Nephron progenitor cell (in vitro differentiated cells): ENCODE measurements around the gene STON1.
A peak's percentile ranks its signal among the peaks of the same experiment; 100 is the strongest.
"Not testable (repeated sequence)": the region's sequence is repeated elsewhere in the genome, so short reads cannot be mapped to it uniquely, and the experiment has no call there.

Experiments used
- DNase-seq: peaks from one replicate; pipeline ENCODE4 v3.0.0; 2021
- H3K27ac Mint-ChIP-seq: 2 replicates; pipeline ENCODE4 v1.8.0; 2021; ENCODE audit warnings: mild to moderate bottlenecking, moderate library complexity, mixed read lengths
- H3K27me3 Mint-ChIP-seq: 2 replicates; pipeline ENCODE4 v1.8.0; 2021; ENCODE audit warnings: mild to moderate bottlenecking, low read depth, mixed read lengths; ENCODE audit not compliant: poor library complexity
- H3K36me3 Mint-ChIP-seq: 2 replicates; pipeline ENCODE4 v1.8.0; 2021; ENCODE audit warnings: low read depth, mixed read lengths
- H3K4me1 Mint-ChIP-seq: 2 replicates; pipeline ENCODE4 v1.8.0; 2021; ENCODE audit warnings: mixed read lengths
- H3K4me3 Mint-ChIP-seq: 2 replicates; pipeline ENCODE4 v1.8.0; 2021; ENCODE audit warnings: mild to moderate bottlenecking, moderate library complexity, mixed read lengths
- H3K9me3 Mint-ChIP-seq: 2 replicates; pipeline ENCODE4 v1.8.0; 2021; ENCODE audit warnings: mild to moderate bottlenecking, moderate library complexity, mixed read lengths
- CTCF ChIP-seq: fragments of 200-600 bp; sonication (generic); IDR thresholded peaks from 2 replicates; pipeline ENCODE4 v1.5.0; 2021; ENCODE audit warnings: antibody characterized with exemption

Gene STON1

GRCh38 chr2:48590017-48590416 lies 60.1 kb downstream of the STON1 start:
- no peak overlapping the region for H3K27ac Mint-ChIP-seq
- TF ChIP-seq CTCF = no peak
- H3K4me3 Mint-ChIP-seq = no peak overlapping the region
- no peaks in the 10 kb centered on the region for H3K27me3 Mint-ChIP-seq
- H3K9me3 Mint-ChIP-seq = peaks cover 2% of the 10 kb centered on the region
- no peak for DNase-seq
- peaks cover 20% of the 10 kb centered on the region for H3K4me1 Mint-ChIP-seq
- peaks cover 35% of the 10 kb centered on the region for H3K36me3 Mint-ChIP-seq

DNA sequence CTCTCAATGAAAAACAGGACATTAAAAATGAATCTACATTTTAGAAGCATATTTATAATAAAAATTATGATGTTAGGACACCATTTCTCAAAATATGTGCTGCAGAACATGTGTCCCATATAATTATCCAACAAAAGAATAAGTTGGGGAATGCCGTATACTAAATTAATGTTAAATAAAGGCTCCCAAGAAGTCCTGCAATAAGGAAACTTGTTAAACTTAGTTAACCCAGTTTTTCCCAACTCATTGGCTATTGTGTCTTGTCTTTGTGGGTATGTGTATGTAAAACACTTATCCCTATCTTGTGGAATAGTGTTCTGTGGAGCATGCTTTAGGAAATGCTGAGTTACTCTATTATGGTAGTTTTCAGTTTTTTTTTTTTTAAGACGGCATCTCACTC lies 62.1 kb downstream of the STON1 start:
- no peak for TF ChIP-seq CTCF
- H3K27ac Mint-ChIP-seq = no peak overlapping the region
- peaks cover 27% of the 10 kb centered on the region for H3K36me3 Mint-ChIP-seq
- no peak overlapping the region for H3K4me3 Mint-ChIP-seq
- peaks cover 5% of the 10 kb centered on the region for H3K4me1 Mint-ChIP-seq
- no peaks in the 10 kb centered on the region for H3K9me3 Mint-ChIP-seq
- no peaks in the 10 kb centered on the region for H3K27me3 Mint-ChIP-seq
- DNase-seq = no peak

DNA sequence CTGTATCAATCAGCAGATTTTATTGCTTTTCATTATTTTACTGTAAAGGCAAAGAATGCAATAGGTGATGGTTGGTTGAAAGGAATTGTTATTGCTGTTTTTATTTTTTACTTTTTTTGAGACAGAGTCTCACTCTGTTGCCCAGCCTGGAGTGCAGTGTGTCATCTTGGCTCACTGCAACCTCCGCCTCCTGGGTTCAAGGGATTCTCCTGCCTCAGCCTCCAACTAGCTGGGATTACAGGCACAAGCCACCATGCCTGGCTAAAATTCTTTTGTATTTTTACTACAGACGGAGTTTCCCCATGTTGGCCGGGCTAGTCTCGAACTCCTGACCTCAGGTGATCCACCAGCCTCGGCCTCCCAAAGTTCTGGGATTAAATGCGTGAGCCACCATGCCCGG lies 66.8 kb downstream of the STON1 start:
- H3K36me3 Mint-ChIP-seq = peaks cover 19% of the 10 kb centered on the region
- not testable (repeated sequence) for H3K4me3 Mint-ChIP-seq, H3K27me3 Mint-ChIP-seq, DNase-seq, H3K27ac Mint-ChIP-seq, H3K9me3 Mint-ChIP-seq, H3K4me1 Mint-ChIP-seq

GRCh38 chr2:48597492-48597891 lies 67.5 kb downstream of the STON1 start:
- no peaks in the 10 kb centered on the region for H3K4me1 Mint-ChIP-seq
- no peaks in the 10 kb centered on the region for H3K27me3 Mint-ChIP-seq
- no peak overlapping the region for H3K27ac Mint-ChIP-seq
- no peak overlapping the region for H3K4me3 Mint-ChIP-seq
- no peak for DNase-seq
- TF ChIP-seq CTCF = no peak
- peaks cover 16% of the 10 kb centered on the region for H3K36me3 Mint-ChIP-seq
- H3K9me3 Mint-ChIP-seq = no peaks in the 10 kb centered on the region

- Mint-ChIP-seq H3K9me3 (no peaks in the 10 kb centered on the region), H3K27ac (no peak overlapping the region), H3K4me1 (no peaks in the 10 kb centered on the region), H3K27me3 (no peaks in the 10 kb centered on the region), H3K36me3 (peaks cover 9% of the 10 kb centered on the region), H3K4me3 (no peak overlapping the region)
- peak; percentile 75 for TF ChIP-seq CTCF
- peak; percentile 22 for DNase-seq
Measured at GRCh38 chr2:48600204-48600813, 70.4 kb downstream of the STON1 start.

DNA sequence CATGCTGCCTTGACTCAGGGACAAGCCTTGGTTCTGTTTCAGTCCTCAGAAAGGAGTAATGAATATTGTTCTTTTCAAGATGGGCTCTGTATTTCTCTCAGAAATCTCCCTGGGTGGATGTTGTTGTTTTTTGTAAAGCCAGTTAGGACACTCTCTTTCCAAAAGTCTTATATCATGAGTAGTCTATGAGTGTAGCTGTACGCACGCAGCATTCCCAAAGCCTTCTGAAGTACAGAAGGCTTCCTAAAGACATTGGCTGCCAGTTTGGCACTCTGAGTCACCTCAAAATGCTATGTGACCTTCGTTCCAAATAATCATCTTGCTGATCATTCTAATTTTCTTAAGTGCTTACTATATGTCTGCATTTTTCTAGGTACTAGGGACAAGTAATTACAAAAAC lies 71.0 kb downstream of the STON1 start:
- H3K27me3 Mint-ChIP-seq = no peaks in the 10 kb centered on the region
- no peak overlapping the region for H3K4me3 Mint-ChIP-seq
- no peak overlapping the region for H3K27ac Mint-ChIP-seq
- TF ChIP-seq CTCF = no peak
- H3K36me3 Mint-ChIP-seq = peaks cover 5% of the 10 kb centered on the region
- no peaks in the 10 kb centered on the region for H3K9me3 Mint-ChIP-seq
- DNase-seq = no peak
- no peaks in the 10 kb centered on the region for H3K4me1 Mint-ChIP-seq
